Measurements from ENCODE around the gene FPGT. TPM values are rescaled to one million over a fixed set of nuclear protein-coding genes. Genes with fewer than 3 reads are reported as not detected.
A peak's percentile ranks its signal among the peaks of the same experiment; 100 is the strongest.

The FPGT gene
- total and polyA plus RNA-seq, 2 of the 13 experiments (the other 11 are each of a cell fraction or from before 2014, with no cell fraction given): 4.3 to 9.8 TPM

DNA sequence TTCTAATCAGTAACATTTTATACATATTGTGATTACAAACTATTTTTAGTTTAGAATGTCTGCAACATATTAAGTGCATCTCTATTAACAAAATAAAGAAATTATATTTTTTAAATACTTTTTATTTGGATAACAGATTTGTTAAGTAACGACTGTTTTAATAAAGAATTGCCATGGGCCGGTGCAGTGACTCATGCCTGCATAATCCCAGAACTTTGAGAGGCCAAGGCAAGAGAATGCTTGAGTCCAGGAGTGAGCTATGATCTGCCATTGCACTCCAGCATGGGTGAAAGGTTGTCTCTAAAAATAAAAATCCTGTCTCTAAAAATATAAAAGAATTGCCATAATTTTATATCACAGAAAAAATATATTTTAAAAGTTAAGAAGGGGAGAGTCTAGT, 4.1 kb upstream of the FPGT start:
- 4% methylated on average over 2 of the region's 2 CpGs for WGBS (ENCODE audit: low lambda C conversion rate)
- Histone ChIP-seq H3K9me3 (ENCODE audit: low read length) (no peaks in the 10 kb centered on the region), H3K4me1 (ENCODE audit: insufficient read depth, low read length) (peaks cover 8% of the 10 kb centered on the region), H3K79me2 (ENCODE audit: insufficient read depth, low read length) (no peaks in the 10 kb centered on the region), H2AFZ (ENCODE audit: low read length) (no peak overlapping the region), H3K4me3 (replicated peaks in 1 of 3; ENCODE audit: insufficient read depth in 1 of 3, low read depth in 2 of 3, low read length in 3 of 3) (no peak overlapping the region), H3K4me2 (ENCODE audit: low read depth, low read length) (no peak overlapping the region), H3K36me3 (replicated peaks in 1 of 2; ENCODE audit: control insufficient read depth in 1 of 2, insufficient read depth in 2 of 2, low read length in 2 of 2) (no peaks in the 10 kb centered on the region), H3K27me3 (ENCODE audit: control insufficient read depth in 1 of 2, insufficient read depth in 2 of 2, low read length in 2 of 2) (no peaks in the 10 kb centered on the region), H4K20me1 (ENCODE audit: insufficient read depth, low read length) (no peaks in the 10 kb centered on the region), H3K27ac (ENCODE audit: extremely low read length, insufficient read depth, low read length) (no peak overlapping the region), H3K9ac (ENCODE audit: insufficient read depth, low read depth, low read length) (no peak overlapping the region)
- in situ Hi-C loops (cut with HindIII; ENCODE audit: extremely low pct_ligation_motif_present, low pct_unique_long_range_greater_than_20kb) (no loop called here), intact Hi-C loops (cut with micrococcal nuclease; ENCODE audit: unreplicated experiment) (no loop called here)
- ATAC-seq: no peak
- ChIA-PET POLR2A (no interaction called here), CTCF (ENCODE audit: low intra/inter-chr PET ratio, low total read pairs) (no interaction called here)
- BruUV-seq (replicated peaks): no TSS peak
- TF ChIP-seq SAP130 (CRISPR knock-in tag; IDR thresholded peaks at IDR 0.05; ENCODE audit: low read depth) (no peak), EED (CRISPR knock-in tag; IDR thresholded peaks at IDR 0.05) (no peak), ZNF777 (CRISPR knock-in tag; IDR thresholded peaks at IDR 0.05) (no peak), BHLHE40 (IDR thresholded peaks at IDR 0.05; ENCODE audit: low read length) (no peak)
- DNase-seq (ENCODE audit: low spot score): peak; percentile 1
- FAIRE-seq: no peak

DNA sequence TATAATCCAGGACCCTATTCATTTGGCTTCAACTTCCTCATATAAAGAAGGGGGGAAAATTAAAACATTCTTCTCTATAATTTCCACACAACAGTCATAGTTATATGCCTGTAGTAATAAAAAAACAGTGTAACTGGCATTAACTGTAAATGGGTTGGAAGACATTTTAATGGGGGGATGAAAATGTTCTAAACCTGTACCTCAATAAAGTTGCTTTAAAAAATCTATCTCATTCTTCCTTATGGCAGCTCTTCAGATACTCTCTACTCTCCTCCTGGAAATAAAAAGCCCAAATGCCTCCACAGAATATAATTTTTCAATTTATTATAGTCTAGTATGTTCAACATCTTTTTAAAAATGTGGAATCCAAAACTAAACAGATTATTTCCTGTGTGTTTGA, 2.7 kb upstream of the FPGT start:
- Histone ChIP-seq H3K27ac (ENCODE audit: extremely low read length, insufficient read depth, low read length) (no peak overlapping the region), H3K9ac (ENCODE audit: insufficient read depth, low read depth, low read length) (no peak overlapping the region), H3K36me3 (replicated peaks in 1 of 2; ENCODE audit: control insufficient read depth in 1 of 2, insufficient read depth in 2 of 2, low read length in 2 of 2) (no peaks in the 10 kb centered on the region), H4K20me1 (ENCODE audit: insufficient read depth, low read length) (no peaks in the 10 kb centered on the region), H2AFZ (ENCODE audit: low read length) (no peak overlapping the region), H3K27me3 (ENCODE audit: control insufficient read depth in 1 of 2, insufficient read depth in 2 of 2, low read length in 2 of 2) (no peaks in the 10 kb centered on the region), H3K79me2 (ENCODE audit: insufficient read depth, low read length) (no peaks in the 10 kb centered on the region), H3K4me3 (replicated peaks in 1 of 3; ENCODE audit: insufficient read depth in 1 of 3, low read depth in 2 of 3, low read length in 3 of 3) (no peak overlapping the region), H3K9me3 (ENCODE audit: low read length) (no peaks in the 10 kb centered on the region), H3K4me2 (ENCODE audit: low read depth, low read length) (no peak overlapping the region), H3K4me1 (ENCODE audit: insufficient read depth, low read length) (peaks cover 15% of the 10 kb centered on the region)
- TF ChIP-seq SP4 (CRISPR knock-in tag; IDR thresholded peaks at IDR 0.05) (no peak), ZNF703 (CRISPR knock-in tag; IDR thresholded peaks at IDR 0.05; ENCODE audit: borderline replicate concordance) (no peak), ZNF589 (CRISPR knock-in tag; conservative IDR thresholded peaks at IDR 0.05) (no peak), ZBTB1 (CRISPR knock-in tag; IDR thresholded peaks at IDR 0.05; ENCODE audit: borderline replicate concordance) (no peak), NCOR1 (IDR thresholded peaks at IDR 0.05; ENCODE audit: borderline replicate concordance, low read length) (no peak), NCOA5 (CRISPR knock-in tag; IDR thresholded peaks at IDR 0.05) (no peak)
- TF ChIP-seq, protein P1, sequence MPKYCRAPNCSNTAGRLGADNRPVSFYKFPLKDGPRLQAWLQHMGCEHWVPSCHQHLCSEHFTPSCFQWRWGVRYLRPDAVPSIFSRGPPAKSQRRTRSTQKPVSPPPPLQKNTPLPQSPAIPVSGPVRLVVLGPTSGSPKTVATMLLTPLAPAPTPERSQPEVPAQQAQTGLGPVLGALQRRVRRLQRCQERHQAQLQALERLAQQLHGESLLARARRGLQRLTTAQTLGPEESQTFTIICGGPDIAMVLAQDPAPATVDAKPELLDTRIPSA (CRISPR knock-in tag; IDR thresholded peaks at IDR 0.05; ENCODE audit: borderline replicate concordance): no peak
- TF ChIP-seq, protein P2, sequence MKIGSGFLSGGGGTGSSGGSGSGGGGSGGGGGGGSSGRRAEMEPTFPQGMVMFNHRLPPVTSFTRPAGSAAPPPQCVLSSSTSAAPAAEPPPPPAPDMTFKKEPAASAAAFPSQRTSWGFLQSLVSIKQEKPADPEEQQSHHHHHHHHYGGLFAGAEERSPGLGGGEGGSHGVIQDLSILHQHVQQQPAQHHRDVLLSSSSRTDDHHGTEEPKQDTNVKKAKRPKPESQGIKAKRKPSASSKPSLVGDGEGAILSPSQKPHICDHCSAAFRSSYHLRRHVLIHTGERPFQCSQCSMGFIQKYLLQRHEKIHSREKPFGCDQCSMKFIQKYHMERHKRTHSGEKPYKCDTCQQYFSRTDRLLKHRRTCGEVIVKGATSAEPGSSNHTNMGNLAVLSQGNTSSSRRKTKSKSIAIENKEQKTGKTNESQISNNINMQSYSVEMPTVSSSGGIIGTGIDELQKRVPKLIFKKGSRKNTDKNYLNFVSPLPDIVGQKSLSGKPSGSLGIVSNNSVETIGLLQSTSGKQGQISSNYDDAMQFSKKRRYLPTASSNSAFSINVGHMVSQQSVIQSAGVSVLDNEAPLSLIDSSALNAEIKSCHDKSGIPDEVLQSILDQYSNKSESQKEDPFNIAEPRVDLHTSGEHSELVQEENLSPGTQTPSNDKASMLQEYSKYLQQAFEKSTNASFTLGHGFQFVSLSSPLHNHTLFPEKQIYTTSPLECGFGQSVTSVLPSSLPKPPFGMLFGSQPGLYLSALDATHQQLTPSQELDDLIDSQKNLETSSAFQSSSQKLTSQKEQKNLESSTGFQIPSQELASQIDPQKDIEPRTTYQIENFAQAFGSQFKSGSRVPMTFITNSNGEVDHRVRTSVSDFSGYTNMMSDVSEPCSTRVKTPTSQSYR (CRISPR knock-in tag; IDR thresholded peaks at IDR 0.05; ENCODE audit: borderline replicate concordance): no peak
- DNase-seq (ENCODE audit: low spot score) (no peak), FAIRE-seq (no peak), ATAC-seq (no peak)
- no TSS peak for BruUV-seq (replicated peaks)
- ChIA-PET POLR2A (no interaction called here), CTCF (ENCODE audit: low intra/inter-chr PET ratio, low total read pairs) (no interaction called here)
- in situ Hi-C loops (cut with HindIII; ENCODE audit: extremely low pct_ligation_motif_present, low pct_unique_long_range_greater_than_20kb): no loop called here
- intact Hi-C loops (cut with micrococcal nuclease; ENCODE audit: unreplicated experiment): loop anchor here (5.0 kb wide), 1 partner anchor 537 kb away; the partner anchor contains the start of genes CRYZ and TYW3
